Fibroblast of the conjunctiva (primary cell): ENCODE data around the gene APOL4.
"Not testable (repeated sequence)": the region's sequence is repeated elsewhere in the genome, so short reads cannot be mapped to it uniquely, and the experiment has no call there.

ENCODE experiments used
- DNase-seq: peaks from one replicate; pipeline ENCODE4 v3.0.0-alpha.2; 2010; ENCODE audit warnings: low read depth

Gene APOL4

DNA sequence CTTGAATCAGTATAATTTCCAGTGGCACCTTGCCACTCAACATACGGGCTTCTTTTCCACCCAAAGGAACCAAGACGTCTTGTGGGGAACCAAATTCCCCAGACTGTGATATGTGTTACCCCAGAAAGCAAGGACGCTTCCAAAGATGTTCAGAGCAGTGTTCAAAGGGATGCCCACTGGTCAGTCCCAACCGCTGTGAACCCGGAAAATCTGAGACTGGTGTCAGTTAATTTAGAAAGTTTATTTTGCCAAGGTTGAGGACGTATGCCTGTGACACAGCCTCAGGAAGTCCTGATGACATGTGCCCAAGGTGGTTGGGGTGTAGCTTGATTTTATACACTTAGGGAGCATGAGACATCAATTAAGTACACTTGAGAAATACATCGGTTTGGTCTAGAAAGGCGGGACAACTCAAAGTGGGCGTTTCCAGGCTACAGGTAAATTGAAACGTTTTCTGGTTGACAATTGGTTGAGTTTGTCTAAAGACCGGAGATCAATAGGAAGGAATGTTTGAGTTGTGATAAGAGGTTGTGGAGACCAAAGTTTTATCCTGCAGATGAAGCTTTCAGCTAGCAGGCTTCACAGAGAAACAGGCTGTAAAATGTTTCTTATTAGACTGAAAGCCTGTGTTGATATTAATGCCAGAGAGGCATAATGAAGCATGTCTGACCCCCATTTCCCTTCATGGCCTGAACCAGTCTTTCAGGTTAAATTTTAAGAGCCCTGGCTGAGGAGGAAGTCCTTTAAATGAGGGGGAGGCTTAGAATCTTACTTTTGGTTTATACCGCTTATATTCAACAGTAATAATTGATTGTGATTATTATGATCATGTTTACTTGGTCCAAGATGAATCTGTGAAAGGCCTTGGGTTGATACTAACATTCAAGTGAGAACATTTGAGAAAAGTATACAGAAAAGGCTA is 47.8 kb downstream of the APOL4 start:
- no peak for DNase-seq

DNA sequence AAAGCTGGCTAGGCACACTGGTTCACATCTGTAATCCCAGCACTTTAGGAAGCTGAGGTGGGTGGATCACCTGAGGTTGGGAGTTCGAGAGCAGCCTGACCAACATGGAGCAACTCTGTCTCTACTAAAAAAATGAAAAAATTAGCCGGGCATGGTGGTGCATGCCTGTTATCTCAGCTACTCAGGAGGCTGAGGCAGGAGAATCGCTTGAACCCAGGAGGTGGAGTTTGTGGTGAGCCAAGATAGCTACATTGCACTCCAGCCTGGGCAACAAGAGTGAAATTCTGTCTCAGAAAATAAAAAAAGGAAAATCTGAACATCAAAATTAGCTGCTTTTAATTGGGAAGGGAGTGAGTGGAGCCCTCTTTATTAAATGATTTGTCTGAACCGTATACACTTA is 48.8 kb downstream of the APOL4 start:
- not testable (repeated sequence) for DNase-seq

GRCh38 chr22:36152088-36152487 is 49.5 kb downstream of the APOL4 start:
- DNase-seq, result no peak

GRCh38 chr22:36151006-36151595 is 50.5 kb downstream of the APOL4 start:
- DNase-seq, result peak; percentile 68

DNA sequence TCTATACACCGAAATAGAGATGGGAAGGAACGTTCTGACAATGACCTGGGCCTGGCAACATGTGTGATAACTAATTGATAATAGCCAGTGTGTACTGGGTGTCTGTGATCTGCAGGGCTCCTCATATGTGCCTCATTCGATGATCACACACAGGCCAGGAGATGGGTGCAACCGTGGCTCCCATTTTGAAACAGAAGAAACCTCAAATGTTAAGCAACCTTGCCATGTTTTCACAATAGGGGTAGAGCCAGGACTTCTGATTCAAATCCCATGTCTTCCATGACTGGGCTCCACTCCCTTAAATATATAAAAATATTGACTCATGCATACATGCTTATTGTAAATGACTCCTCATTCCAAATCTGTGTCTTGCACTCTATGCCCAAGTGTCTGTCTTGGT is 52.2 kb downstream of the APOL4 start:
- DNase-seq, result no peak

DNA sequence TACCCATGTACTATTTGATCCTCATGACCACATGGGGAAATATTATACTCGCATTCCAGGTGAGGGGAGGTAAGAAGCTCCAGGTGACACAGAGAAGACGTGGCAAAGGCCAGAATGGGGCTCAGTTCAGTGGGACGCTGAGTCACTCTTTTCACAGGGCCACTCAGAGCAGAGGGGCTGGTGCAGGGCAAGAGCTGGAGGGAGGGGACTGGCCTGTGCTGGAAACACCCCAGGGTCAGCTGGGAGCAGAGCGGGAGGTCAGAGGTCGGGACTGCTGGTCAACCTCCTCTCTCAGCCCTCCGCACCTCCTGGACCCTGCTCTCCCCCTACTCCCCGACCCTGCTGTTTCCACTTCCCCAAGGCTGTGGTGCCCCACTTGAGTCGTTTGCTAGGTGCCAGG is 53.2 kb downstream of the APOL4 start:
- DNase-seq, result no peak

GRCh38 chr22:36147196-36147791 is 54.3 kb downstream of the APOL4 start:
- DNase-seq, result no peak

DNA sequence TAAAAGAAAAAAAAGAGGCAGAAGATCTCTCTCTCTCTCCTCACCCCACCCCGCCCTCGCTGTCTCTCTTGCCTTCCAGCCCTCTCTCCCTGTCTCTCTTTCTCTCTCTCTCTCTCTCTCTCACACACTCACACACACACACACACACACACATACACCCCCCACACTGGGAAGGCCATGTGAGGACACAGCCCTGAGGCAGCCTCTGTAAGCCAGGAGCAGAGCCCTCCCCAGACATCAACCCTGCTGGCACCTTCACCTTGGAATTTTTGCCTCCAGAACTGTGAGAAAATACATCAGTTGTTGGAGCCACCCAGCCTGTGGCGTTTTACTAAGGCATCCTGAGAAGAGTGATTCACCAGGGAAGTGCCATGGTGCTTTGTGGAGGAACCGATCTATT is 55.7 kb downstream of the APOL4 start:
- no peak for DNase-seq

DNA sequence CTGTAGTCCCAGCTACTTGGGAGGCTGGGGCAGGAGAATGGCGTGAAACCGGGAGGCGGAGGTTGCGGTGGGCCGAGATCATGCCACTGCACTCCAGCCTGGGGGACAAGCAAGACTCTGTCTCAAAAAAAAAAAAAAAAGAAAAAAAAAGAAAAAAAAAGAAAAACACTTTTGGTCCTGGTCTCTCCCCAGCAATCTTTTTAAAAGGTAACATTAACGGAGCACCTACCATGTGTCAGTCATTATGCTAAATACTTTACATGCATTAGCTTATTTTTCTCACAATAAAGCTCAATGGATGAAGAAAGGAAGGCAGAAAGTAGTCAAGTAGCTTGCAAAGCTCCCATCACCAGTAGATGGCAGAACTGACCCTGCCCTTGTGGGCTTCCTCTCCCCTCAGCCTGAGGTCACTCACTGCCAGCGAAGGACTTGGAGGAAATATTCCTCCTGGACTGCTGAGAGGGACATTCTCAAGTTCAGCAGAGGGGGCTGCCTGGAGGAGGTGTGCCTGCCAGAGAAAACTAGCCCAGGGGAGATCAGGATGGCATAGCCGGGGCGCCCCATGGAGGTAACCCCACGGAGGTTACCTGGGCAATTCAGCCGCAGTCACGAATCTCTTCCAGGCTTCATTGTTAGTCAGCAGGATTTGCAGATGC is 56.6 kb downstream of the APOL4 start:
- peak; percentile 68 for DNase-seq

DNA sequence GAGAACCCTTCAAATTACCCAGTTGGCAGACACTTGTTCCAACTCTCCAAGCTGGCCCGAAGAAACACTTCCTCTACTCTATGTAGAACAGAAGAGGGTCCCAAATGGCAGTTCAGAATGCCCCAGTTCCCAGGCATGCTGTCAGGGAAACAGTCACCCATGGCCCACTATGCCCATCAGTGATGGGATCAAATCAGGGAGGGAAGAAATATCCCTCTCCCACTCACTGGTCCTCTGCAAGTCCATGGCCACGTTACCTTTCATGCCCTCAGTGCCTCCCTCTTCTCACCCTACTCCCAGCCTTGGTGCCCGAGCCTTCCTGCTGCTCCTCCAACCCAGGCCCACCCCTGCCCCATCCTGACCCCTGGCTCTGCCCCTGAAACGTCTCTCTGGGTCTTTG is 57.7 kb downstream of the APOL4 start:
- no peak for DNase-seq

DNA sequence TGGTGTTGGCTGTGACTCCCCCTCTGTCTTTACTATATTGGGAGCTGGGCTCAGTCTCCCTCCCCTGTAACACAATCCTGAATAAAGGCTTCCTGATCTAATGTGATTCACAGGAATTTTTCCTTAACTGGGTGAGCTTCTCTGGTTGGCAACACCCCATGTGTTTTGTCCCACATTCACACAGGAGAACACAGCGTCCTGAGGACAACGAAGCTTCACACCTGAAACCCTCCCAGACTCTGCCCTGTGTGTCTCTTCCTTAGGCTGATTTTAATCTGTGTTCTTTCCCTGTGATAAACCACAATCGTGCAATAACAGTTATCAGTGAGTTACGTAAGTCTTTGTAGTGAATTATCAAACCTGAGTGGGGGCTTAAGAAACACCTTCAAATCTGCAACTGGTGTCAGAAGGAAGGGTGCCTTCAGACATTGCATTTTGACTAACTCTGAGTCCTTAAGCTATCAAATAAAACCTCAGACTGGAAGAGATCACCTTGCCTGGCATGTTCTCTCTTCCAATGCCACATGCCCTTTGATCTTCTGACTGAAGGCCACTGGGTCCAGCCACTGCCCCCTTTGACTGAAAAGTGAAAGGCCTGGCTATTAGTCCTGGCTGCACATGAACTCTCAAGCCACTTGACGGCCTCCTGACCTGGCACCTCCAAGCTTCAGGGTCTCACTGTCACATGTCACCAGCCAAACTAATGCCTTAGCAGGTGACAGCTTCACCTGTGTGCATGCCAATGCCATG is 58.4 kb downstream of the APOL4 start:
- no peak for DNase-seq

DNA sequence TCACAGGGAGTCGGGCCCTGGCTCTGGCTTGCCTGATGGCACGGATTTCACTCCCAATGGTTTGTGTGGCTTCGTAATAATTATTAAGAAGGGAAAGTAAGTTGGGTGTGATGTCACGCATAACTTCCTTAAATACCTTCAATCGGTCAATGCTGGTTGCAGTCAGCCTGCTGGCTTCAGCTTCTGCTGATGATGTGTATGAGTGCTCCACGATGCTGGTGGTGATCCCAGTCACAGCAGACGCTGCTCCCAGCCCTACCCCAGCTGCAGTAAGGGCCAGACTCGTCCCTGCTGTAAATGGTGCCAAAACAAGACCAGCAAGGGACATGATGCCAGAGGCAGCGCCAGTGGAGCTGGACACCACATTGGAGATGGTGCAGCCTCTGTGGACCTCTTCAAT is 60.1 kb downstream of the APOL4 start:
- DNase-seq, result no peak
